GM12891 (cell line): Measurements from ENCODE around the gene EML6.

ENCODE experiments used
- POLR2A ChIP-seq: IDR thresholded peaks from 2 replicates; pipeline ENCODE4 v1.6.1; 2011; ENCODE audit warnings: low read depth, low read length, control low read depth
- POLR2AphosphoS5 ChIP-seq: IDR thresholded peaks from 2 replicates; pipeline ENCODE4 v1.6.1; 2011; ENCODE audit warnings: low read depth, low read length, control low read depth
- POU2F2 ChIP-seq: IDR thresholded peaks from 2 replicates; pipeline ENCODE4 v1.6.1; 2011; ENCODE audit warnings: low read depth, mild to moderate bottlenecking, control low read depth, low read length, moderate library complexity
- SPI1 ChIP-seq: IDR thresholded peaks from 2 replicates; pipeline ENCODE4 v1.6.1; 2011; ENCODE audit warnings: low read depth, low read length, control low read depth
- TAF1 ChIP-seq: IDR thresholded peaks from 2 replicates; pipeline ENCODE4 v1.6.1; 2011; ENCODE audit warnings: low read depth, low read length, control low read depth

- TF ChIP-seq POLR2A (no peak), TAF1 (no peak), POLR2AphosphoS5 (no peak), SPI1 (no peak), POU2F2 (no peak)
Observed at GRCh38 chr2:54907663-54908062, 184.2 kb downstream of the EML6 start.
